ENCODE measurements around the gene CNOT10.
"Not testable (repeated sequence)": the region's sequence is repeated elsewhere in the genome, so short reads cannot be mapped to it uniquely, and the experiment has no call there.

GRCh38 chr3:32801440-32801839, 116.5 kb downstream of the CNOT10 start:
- not testable (repeated sequence) for TF ChIP-seq POLR2A (IDR thresholded peaks at IDR 0.05; ENCODE audit: extremely low read depth, insufficient read length); CTCF (IDR thresholded peaks at IDR 0.05; ENCODE audit: low read depth, low read length); MAX (IDR thresholded peaks at IDR 0.05; ENCODE audit: low read depth, low read length); MYC (IDR thresholded peaks at IDR 0.05; ENCODE audit: low read depth, low read length)

Measured in NB4 (cell line).